ENCODE data around the gene RNGTT. TPM values are rescaled to one million over a fixed set of nuclear protein-coding genes. Genes with fewer than 3 reads are reported as not detected.

RNGTT gene
- total RNA-seq, 1 donor from 2014 or later, result 9.7 TPM

GRCh38 chr6:88663801-88664200, 299.6 kb downstream of the RNGTT start:
- no peak for DNase-seq (ENCODE audit: low read depth in 2 of 2)

GRCh38 chr6:88662653-88663174, 300.7 kb downstream of the RNGTT start:
- DNase-seq (ENCODE audit: low read depth in 2 of 2), result no peak

GRCh38 chr6:88662163-88662580, 301.2 kb downstream of the RNGTT start:
- DNase-seq (ENCODE audit: low read depth in 2 of 2), result no peak

GRCh38 chr6:88661136-88661535, 302.3 kb downstream of the RNGTT start:
- DNase-seq (ENCODE audit: low read depth in 2 of 2), result no peak

- DNase-seq (ENCODE audit: low read depth in 2 of 2), result no peak
Observed at GRCh38 chr6:88655586-88655985, 307.8 kb downstream of the RNGTT start.

GRCh38 chr6:88653936-88654335, 309.5 kb downstream of the RNGTT start:
- DNase-seq (ENCODE audit: low read depth in 2 of 2), result no peak

- no peak for DNase-seq (ENCODE audit: low read depth in 2 of 2)
Observed at GRCh38 chr6:88651400-88651799, 312.0 kb downstream of the RNGTT start.

GRCh38 chr6:88650979-88651378, 312.4 kb downstream of the RNGTT start:
- no peak for DNase-seq (ENCODE audit: low read depth in 2 of 2)

GRCh38 chr6:88650029-88650619, 313.3 kb downstream of the RNGTT start:
- DNase-seq (ENCODE audit: low read depth in 2 of 2), result no peak

- DNase-seq (ENCODE audit: low read depth in 2 of 2), result no peak
Observed at GRCh38 chr6:88641178-88641903, 322.1 kb downstream of the RNGTT start.

GRCh38 chr6:88637761-88638545, 325.5 kb downstream of the RNGTT start:
- DNase-seq (ENCODE audit: low read depth in 2 of 2), result no peak

- no peak for DNase-seq (ENCODE audit: low read depth in 2 of 2)
Observed at GRCh38 chr6:88636871-88637270, 326.5 kb downstream of the RNGTT start.

GRCh38 chr6:88633782-88634181, 329.6 kb downstream of the RNGTT start:
- DNase-seq (ENCODE audit: low read depth in 2 of 2), result no peak

- DNase-seq (ENCODE audit: low read depth in 2 of 2), result no peak
Observed at GRCh38 chr6:88631830-88632229, 331.6 kb downstream of the RNGTT start.

GRCh38 chr6:88629838-88630494, 333.5 kb downstream of the RNGTT start:
- DNase-seq (ENCODE audit: low read depth in 2 of 2), result no peak

- DNase-seq (ENCODE audit: low read depth in 2 of 2), result no peak
Observed at GRCh38 chr6:88626460-88626859, 337.0 kb downstream of the RNGTT start.

- no peak for DNase-seq (ENCODE audit: low read depth in 2 of 2)
Observed at GRCh38 chr6:88623531-88623930, 339.9 kb downstream of the RNGTT start.

- no peak for DNase-seq (ENCODE audit: low read depth in 2 of 2)
Observed at GRCh38 chr6:88619951-88620350, 343.5 kb downstream of the RNGTT start.

GRCh38 chr6:88616380-88616779, 347.0 kb downstream of the RNGTT start:
- no peak for DNase-seq (ENCODE audit: low read depth in 2 of 2)

GRCh38 chr6:88614316-88614877, 349.0 kb downstream of the RNGTT start:
- DNase-seq (ENCODE audit: low read depth in 2 of 2), result no peak

- no peak for DNase-seq (ENCODE audit: low read depth in 2 of 2)
Observed at GRCh38 chr6:88612631-88613030, 350.8 kb downstream of the RNGTT start.

All from lung microvascular endothelial cell (primary cell).